CD4-positive, alpha-beta T cell treated with Interleukin-15 for 1 hour (primary cell): Measurements from ENCODE around the gene ADAMTSL1.

Experiments
- DNase-seq: peaks from one replicate; pipeline ENCODE4 v3.0.0-alpha.2; 2020

ADAMTSL1 gene

GRCh38 chr9:18463991-18464390, 10.0 kb upstream of the ADAMTSL1 start:
- no peak for DNase-seq

GRCh38 chr9:18466101-18466500, 7.9 kb upstream of the ADAMTSL1 start:
- DNase-seq: no peak

GRCh38 chr9:18467696-18468095, 6.3 kb upstream of the ADAMTSL1 start:
- no peak for DNase-seq

- no peak for DNase-seq
These were observed 1.5 kb upstream of the ADAMTSL1 start for GRCh38 chr9:18472435-18472834.

GRCh38 chr9:18472841-18473251, 1.1 kb upstream of the ADAMTSL1 start:
- no peak for DNase-seq

GRCh38 chr9:18474783-18475182, 830 bp downstream of the ADAMTSL1 start:
- no peak for DNase-seq

- DNase-seq: no peak
These were observed 3.2 kb downstream of the ADAMTSL1 start for GRCh38 chr9:18477121-18477660.

- DNase-seq: no peak
These were observed 3.8 kb downstream of the ADAMTSL1 start for GRCh38 chr9:18477719-18478118.

- no peak for DNase-seq
These were observed 4.8 kb downstream of the ADAMTSL1 start for GRCh38 chr9:18478501-18479361.

- no peak for DNase-seq
These were observed 5.5 kb downstream of the ADAMTSL1 start for GRCh38 chr9:18479405-18479804.

GRCh38 chr9:18480662-18481093, 6.7 kb downstream of the ADAMTSL1 start:
- no peak for DNase-seq

GRCh38 chr9:18482371-18482770, 8.4 kb downstream of the ADAMTSL1 start:
- no peak for DNase-seq

- no peak for DNase-seq
These were observed 11.8 kb downstream of the ADAMTSL1 start for GRCh38 chr9:18485714-18486113.

- no peak for DNase-seq
These were observed 13.7 kb downstream of the ADAMTSL1 start for GRCh38 chr9:18487611-18488010.

GRCh38 chr9:18488886-18489285, 14.9 kb downstream of the ADAMTSL1 start:
- no peak for DNase-seq

GRCh38 chr9:18489861-18490260, 15.9 kb downstream of the ADAMTSL1 start:
- DNase-seq: no peak

GRCh38 chr9:18490641-18491370, 16.9 kb downstream of the ADAMTSL1 start:
- no peak for DNase-seq

GRCh38 chr9:18492612-18493011, 18.7 kb downstream of the ADAMTSL1 start:
- DNase-seq: no peak

- no peak for DNase-seq
These were observed 19.6 kb downstream of the ADAMTSL1 start for GRCh38 chr9:18493451-18493993.

GRCh38 chr9:18495065-18495464, 21.1 kb downstream of the ADAMTSL1 start:
- DNase-seq: no peak

- no peak for DNase-seq
These were observed 22.5 kb downstream of the ADAMTSL1 start for GRCh38 chr9:18496256-18497000.

GRCh38 chr9:18499062-18499461, 25.1 kb downstream of the ADAMTSL1 start:
- no peak for DNase-seq

GRCh38 chr9:18499980-18500379, 26.0 kb downstream of the ADAMTSL1 start:
- no peak for DNase-seq
